Panc1 (cell line): ENCODE results near the gene ANKRD29.

Experiments
- TF ChIP-seq, protein P1 (sequence below): fragments of 450-650 bp; IDR thresholded peaks from 2 replicates; pipeline ENCODE4 v1.5.1; 2017; ENCODE audit warnings: mild to moderate bottlenecking
- TF ChIP-seq, protein P2 (sequence below), 2 experiments: IDR thresholded peaks; 2 replicates each; pipeline ENCODE4 v1.6.1; 2011 to 2012; ENCODE audit warnings: low read depth in 2 of 2, control low read depth in 1 of 2, low read length in 1 of 2, mild to moderate bottlenecking in 1 of 2, moderate library complexity in 1 of 2; ENCODE audit not compliant: insufficient read depth in 1 of 2

DNA sequence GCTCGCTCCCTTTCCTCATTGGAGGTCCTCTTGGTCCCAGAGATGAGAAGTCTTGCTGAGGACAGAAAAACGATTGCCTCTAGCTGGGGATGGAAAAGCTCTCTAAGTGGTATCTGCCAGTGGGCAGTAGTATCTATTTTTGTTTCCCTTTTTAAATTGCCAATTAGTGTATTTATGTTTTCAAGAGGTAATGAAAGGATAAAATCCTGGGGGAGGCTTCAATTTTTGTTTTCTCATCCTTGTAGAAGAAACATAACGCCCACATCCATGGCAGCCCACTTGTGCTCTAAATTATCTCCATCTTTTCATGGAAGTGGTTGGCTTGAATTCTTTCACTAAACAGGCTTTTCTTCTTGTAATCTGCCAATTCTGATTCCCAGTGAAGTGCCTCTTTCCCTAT lies 14.3 kb downstream of the ANKRD29 start:
- TF ChIP-seq, protein P1, sequence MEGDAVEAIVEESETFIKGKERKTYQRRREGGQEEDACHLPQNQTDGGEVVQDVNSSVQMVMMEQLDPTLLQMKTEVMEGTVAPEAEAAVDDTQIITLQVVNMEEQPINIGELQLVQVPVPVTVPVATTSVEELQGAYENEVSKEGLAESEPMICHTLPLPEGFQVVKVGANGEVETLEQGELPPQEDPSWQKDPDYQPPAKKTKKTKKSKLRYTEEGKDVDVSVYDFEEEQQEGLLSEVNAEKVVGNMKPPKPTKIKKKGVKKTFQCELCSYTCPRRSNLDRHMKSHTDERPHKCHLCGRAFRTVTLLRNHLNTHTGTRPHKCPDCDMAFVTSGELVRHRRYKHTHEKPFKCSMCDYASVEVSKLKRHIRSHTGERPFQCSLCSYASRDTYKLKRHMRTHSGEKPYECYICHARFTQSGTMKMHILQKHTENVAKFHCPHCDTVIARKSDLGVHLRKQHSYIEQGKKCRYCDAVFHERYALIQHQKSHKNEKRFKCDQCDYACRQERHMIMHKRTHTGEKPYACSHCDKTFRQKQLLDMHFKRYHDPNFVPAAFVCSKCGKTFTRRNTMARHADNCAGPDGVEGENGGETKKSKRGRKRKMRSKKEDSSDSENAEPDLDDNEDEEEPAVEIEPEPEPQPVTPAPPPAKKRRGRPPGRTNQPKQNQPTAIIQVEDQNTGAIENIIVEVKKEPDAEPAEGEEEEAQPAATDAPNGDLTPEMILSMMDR: no peak
- TF ChIP-seq, protein P2, sequence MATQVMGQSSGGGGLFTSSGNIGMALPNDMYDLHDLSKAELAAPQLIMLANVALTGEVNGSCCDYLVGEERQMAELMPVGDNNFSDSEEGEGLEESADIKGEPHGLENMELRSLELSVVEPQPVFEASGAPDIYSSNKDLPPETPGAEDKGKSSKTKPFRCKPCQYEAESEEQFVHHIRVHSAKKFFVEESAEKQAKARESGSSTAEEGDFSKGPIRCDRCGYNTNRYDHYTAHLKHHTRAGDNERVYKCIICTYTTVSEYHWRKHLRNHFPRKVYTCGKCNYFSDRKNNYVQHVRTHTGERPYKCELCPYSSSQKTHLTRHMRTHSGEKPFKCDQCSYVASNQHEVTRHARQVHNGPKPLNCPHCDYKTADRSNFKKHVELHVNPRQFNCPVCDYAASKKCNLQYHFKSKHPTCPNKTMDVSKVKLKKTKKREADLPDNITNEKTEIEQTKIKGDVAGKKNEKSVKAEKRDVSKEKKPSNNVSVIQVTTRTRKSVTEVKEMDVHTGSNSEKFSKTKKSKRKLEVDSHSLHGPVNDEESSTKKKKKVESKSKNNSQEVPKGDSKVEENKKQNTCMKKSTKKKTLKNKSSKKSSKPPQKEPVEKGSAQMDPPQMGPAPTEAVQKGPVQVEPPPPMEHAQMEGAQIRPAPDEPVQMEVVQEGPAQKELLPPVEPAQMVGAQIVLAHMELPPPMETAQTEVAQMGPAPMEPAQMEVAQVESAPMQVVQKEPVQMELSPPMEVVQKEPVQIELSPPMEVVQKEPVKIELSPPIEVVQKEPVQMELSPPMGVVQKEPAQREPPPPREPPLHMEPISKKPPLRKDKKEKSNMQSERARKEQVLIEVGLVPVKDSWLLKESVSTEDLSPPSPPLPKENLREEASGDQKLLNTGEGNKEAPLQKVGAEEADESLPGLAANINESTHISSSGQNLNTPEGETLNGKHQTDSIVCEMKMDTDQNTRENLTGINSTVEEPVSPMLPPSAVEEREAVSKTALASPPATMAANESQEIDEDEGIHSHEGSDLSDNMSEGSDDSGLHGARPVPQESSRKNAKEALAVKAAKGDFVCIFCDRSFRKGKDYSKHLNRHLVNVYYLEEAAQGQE (IDR thresholded peaks at IDR 0.05; ENCODE audit: insufficient read depth in 1 of 2, low read depth in 2 of 2, low read length in 1 of 2): no peak
